Upper lobe of left lung (tissue), 6 donors: Measurements from ENCODE around the gene HNRNPC. TPM values are rescaled to one million over a fixed set of nuclear protein-coding genes. Genes with fewer than 3 reads are reported as not detected.
"Not testable (repeated sequence)": the region's sequence is repeated elsewhere in the genome, so short reads cannot be mapped to it uniquely, and the experiment has no call there.

Source experiments
- ATAC-seq, 2 donors: fragments of 200-7000 bp; cut with Tn5 transposase; one replicate each; pipeline ENCODE4 v1.9.1; 2022; ENCODE audit warnings: mild to moderate bottlenecking in 2 of 2, moderate library complexity in 2 of 2; ENCODE audit not compliant: low FRiP score in 2 of 2
- DNase-seq, 2 donors: peaks; one replicate each; pipeline ENCODE4 v3.0.0-alpha.2; 2019 to 2020
- H3K27ac ChIP-seq, 4 donors: fragments of 200-600 bp; sonication (generic); one replicate each; pipeline ENCODE4 v1.5.1; 2016 to 2019
- H3K27me3 ChIP-seq, 4 donors: fragments of 200-600 bp; sonication (generic); one replicate each; pipeline ENCODE4 v1.5.1; 2017 to 2019
- H3K36me3 ChIP-seq, 4 donors: fragments of 200-600 bp; sonication (generic); one replicate each; pipeline ENCODE4 v1.5.1; 2016 to 2019
- H3K4me1 ChIP-seq, 4 donors: fragments of 200-600 bp; sonication (generic); one replicate each; pipeline ENCODE4 v1.5.1; 2018 to 2019
- H3K4me3 ChIP-seq, 4 donors: fragments of 200-600 bp; sonication (generic); one replicate each; pipeline ENCODE4 v1.5.1; 2017 to 2019; ENCODE audit warnings: mild to moderate bottlenecking in 2 of 4, moderate library complexity in 1 of 4
- H3K9me3 ChIP-seq, 4 donors: fragments of 200-600 bp; sonication (generic); one replicate each; pipeline ENCODE4 v1.5.1; 2018 to 2019
- EP300 ChIP-seq, 4 donors: sonication (generic); formaldehyde crosslinking; IDR thresholded peaks; one replicate each; pipeline ENCODE4 v1.5.1; 2017; ENCODE audit warnings: antibody characterized with exemption in 4 of 4, control low read depth in 2 of 4
- POLR2A ChIP-seq, 4 donors: fragments of 450-650 bp; IDR thresholded peaks; one replicate each; pipeline ENCODE4 v1.5.1; 2016 to 2017; ENCODE audit warnings: antibody characterized with exemption in 4 of 4, mild to moderate bottlenecking in 2 of 4
- POLR2AphosphoS5 ChIP-seq, 2 donors: sonication (generic); formaldehyde crosslinking; IDR thresholded peaks; one replicate each; pipeline ENCODE4 v1.5.1; 2017; ENCODE audit warnings: antibody characterized with exemption in 2 of 2
- WGBS, 2 donors: methylation state at CpG; one replicate each; pipeline ENCODE4 v1.1.5; 2017 to 2018; 5-methylcytosine and 5-hydroxymethylcytosine counted together
- total RNA-seq, 6 donors: library from RNA; depleted of rRNA in 4 of 6; stranded (reverse); fragments of >200 nt in 4 of 6; gene quantifications; one replicate each; pipeline versions ENCODE4 v1.1.0 to v1.2.1, GENCODE V29; 2016 to 2021
- TF ChIP-seq, protein P1 (sequence below), 6 experiments: fragments of 450-650 bp in 4 of 6; fragments of 200-600 bp in 2 of 6; sonication (generic) in 2 of 6; IDR thresholded peaks; one replicate each; pipeline ENCODE4 v1.5.1; 2016 to 2019; ENCODE audit warnings: antibody characterized with exemption in 6 of 6
- donor health status: DM: no; HTN: no; CAD: no; lungs with moderate emphysema.
- donor health status: DM: no; HTN: yes; CAD: no; lungs with severe emphysema.

Gene HNRNPC
- total RNA-seq, 6 donors from 2014 or later = 119 to 390 (median 293) TPM

- Histone ChIP-seq H3K36me3 (no peaks in the 10 kb centered on the region), H3K4me3 (no peak overlapping the region), H3K4me1 (peaks cover 0 to 7% (median 5%) of the 10 kb centered on the region in 4 donors), H3K27me3 (peaks cover 0 to 6% (median 3%) of the 10 kb centered on the region in 4 donors), H3K9me3 (no peaks in the 10 kb centered on the region), H3K27ac (no peak overlapping the region)
- no peak for ATAC-seq
- no peak for TF ChIP-seq POLR2AphosphoS5 (IDR thresholded peaks at IDR 0.05)
- no peak for TF ChIP-seq POLR2A (IDR thresholded peaks at IDR 0.05)
- TF ChIP-seq, protein P1, sequence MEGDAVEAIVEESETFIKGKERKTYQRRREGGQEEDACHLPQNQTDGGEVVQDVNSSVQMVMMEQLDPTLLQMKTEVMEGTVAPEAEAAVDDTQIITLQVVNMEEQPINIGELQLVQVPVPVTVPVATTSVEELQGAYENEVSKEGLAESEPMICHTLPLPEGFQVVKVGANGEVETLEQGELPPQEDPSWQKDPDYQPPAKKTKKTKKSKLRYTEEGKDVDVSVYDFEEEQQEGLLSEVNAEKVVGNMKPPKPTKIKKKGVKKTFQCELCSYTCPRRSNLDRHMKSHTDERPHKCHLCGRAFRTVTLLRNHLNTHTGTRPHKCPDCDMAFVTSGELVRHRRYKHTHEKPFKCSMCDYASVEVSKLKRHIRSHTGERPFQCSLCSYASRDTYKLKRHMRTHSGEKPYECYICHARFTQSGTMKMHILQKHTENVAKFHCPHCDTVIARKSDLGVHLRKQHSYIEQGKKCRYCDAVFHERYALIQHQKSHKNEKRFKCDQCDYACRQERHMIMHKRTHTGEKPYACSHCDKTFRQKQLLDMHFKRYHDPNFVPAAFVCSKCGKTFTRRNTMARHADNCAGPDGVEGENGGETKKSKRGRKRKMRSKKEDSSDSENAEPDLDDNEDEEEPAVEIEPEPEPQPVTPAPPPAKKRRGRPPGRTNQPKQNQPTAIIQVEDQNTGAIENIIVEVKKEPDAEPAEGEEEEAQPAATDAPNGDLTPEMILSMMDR (IDR thresholded peaks at IDR 0.05) = no peak
- no peak for TF ChIP-seq EP300 (IDR thresholded peaks at IDR 0.05)
- WGBS, 2 donors = 78 to 85% methylated on average over 8 of the region's 8 CpGs
- no peak for DNase-seq
These were observed 33.0 kb upstream of the HNRNPC start for GRCh38 chr14:21302013-21302835.

DNA sequence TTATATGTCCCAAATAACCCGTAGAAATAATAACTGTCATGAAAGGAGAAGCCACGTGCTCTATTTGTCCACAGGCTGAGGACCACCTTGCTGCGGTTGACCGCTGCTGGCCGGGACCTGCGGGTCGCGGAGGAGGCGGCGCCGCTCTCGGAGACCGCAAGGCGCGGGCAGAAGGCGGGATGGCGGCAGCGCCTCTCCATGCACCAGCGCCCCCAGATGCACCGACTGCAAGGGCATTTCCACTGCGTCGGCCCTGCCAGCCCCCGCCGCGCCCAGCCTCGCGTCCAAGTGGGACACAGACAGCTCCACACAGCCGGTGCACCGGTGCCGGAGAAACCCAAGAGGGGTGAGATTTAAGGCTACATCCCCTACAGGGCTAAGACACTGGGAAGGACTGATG lies 31.6 kb upstream of the HNRNPC start:
- WGBS, 2 donors = 1 to 3% methylated on average over 19 to 23 of the region's 30 CpGs
- Histone ChIP-seq H3K9me3 (no peaks in the 10 kb centered on the region), H3K36me3 (no peaks in the 10 kb centered on the region), H3K4me3 (peak overlapping the region in 3 of 4 donors; percentile 9 to 34 (median 21)), H3K4me1 (peaks cover 0 to 7% (median 5%) of the 10 kb centered on the region in 4 donors), H3K27ac (no peak overlapping the region), H3K27me3 (peaks cover 0 to 6% (median 3%) of the 10 kb centered on the region in 4 donors)
- ATAC-seq (peak in 1 of 2 donors; percentile 56), DNase-seq (peak; percentile 27 to 86)
- TF ChIP-seq EP300 (IDR thresholded peaks at IDR 0.05) = no peak
- TF ChIP-seq, protein P1 (IDR thresholded peaks at IDR 0.05) = no peak
- TF ChIP-seq POLR2A (IDR thresholded peaks at IDR 0.05) = no peak
- TF ChIP-seq POLR2AphosphoS5 (IDR thresholded peaks at IDR 0.05) = no peak

DNA sequence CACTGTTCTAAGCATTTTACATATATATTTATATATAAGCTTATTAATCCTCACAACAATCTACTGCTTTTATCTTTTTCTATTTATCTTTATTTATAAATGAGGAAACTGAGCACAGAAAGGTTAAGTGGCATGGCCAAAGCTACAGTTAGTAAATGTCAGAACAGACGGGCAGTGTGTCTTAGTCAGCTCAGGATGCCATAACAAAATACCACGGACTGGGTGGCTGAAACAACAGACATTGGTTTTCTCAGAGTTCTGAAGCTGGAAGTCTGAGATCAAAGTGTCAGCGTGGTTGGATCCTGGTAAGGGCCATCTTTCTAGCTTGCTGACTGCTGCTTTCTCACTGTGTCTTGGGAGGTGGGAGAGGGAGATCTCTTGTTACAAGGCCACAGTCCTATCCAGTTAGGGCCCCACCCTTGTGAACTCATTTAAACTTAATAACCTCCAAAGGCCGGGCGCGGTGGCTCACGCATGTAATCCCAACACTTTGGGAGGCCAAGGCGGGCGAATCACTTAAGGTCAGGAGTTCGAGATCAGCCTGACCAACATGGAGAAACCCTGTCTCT lies 30.4 kb upstream of the HNRNPC start:
- H3K4me1 ChIP-seq = peaks cover 0 to 7% (median 5%) of the 10 kb centered on the region in 4 donors
- no peak overlapping the region for H3K27ac ChIP-seq
- TF ChIP-seq, protein P1 (IDR thresholded peaks at IDR 0.05) = no peak
- TF ChIP-seq POLR2AphosphoS5 (IDR thresholded peaks at IDR 0.05) (no peak), POLR2A (IDR thresholded peaks at IDR 0.05) (no peak), EP300 (IDR thresholded peaks at IDR 0.05) (no peak)
- H3K4me3 ChIP-seq = no peak overlapping the region
- no peaks in the 10 kb centered on the region for H3K9me3 ChIP-seq
- ATAC-seq = no peak
- H3K36me3 ChIP-seq = no peaks in the 10 kb centered on the region
- DNase-seq = no peak
- H3K27me3 ChIP-seq = peaks cover 0 to 6% (median 3%) of the 10 kb centered on the region in 4 donors
- whole genome bisulfite sequencing, 2 donors = 82 to 86% methylated on average over 10 of the region's 10 CpGs

GRCh38 chr14:21298358-21298757 lies 29.1 kb upstream of the HNRNPC start:
- H3K4me1 ChIP-seq = peaks cover 0 to 7% (median 5%) of the 10 kb centered on the region in 4 donors
- peaks cover 0 to 6% (median 3%) of the 10 kb centered on the region in 4 donors for H3K27me3 ChIP-seq
- no peaks in the 10 kb centered on the region for H3K9me3 ChIP-seq
- H3K27ac ChIP-seq = no peak overlapping the region
- TF ChIP-seq EP300 (IDR thresholded peaks at IDR 0.05) (no peak), POLR2AphosphoS5 (IDR thresholded peaks at IDR 0.05) (no peak), POLR2A (IDR thresholded peaks at IDR 0.05) (no peak)
- TF ChIP-seq, protein P1 (IDR thresholded peaks at IDR 0.05) = no peak
- DNase-seq (no peak), ATAC-seq (no peak)
- H3K36me3 ChIP-seq = no peaks in the 10 kb centered on the region
- H3K4me3 ChIP-seq = no peak overlapping the region
- 86% methylated on average over 12 of the region's 12 CpGs for WGBS, 2 donors

DNA sequence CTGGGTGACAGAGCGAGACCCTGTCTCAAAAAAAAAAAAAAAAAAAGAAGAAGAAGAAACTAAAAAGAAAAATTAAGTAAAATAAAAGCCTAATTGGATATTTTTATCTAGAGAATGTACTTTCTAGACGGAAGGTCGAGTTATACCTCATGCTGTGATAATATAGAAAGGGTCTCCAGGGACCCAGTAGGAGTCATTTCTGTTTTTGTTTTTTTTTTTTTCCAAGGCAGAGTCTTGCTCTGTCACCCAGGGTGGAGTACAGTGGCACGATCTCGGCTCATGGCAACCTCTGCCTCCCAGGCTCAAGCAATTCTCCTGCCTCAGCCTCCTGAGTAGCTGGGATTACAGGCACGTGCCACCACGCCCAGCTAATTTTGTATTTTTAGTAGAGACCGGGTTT lies 24.8 kb upstream of the HNRNPC start:
- WGBS, 2 donors = 85 to 87% methylated on average over 8 of the region's 8 CpGs
- H3K27ac ChIP-seq, ATAC-seq, H3K27me3 ChIP-seq, H3K4me3 ChIP-seq, H3K9me3 ChIP-seq, DNase-seq, H3K36me3 ChIP-seq, H3K4me1 ChIP-seq: not testable (repeated sequence)
